Activated CD8-positive, alpha-beta T cell treated with anti-CD3 and anti-CD28 coated beads, Interleukin-2, amount 10 ng/mL, durations not matched to agents 7 days and 5 days (primary cell): ENCODE data around the gene SMIM5. TPM values are rescaled to one million over a fixed set of nuclear protein-coding genes. Genes with fewer than 3 reads are reported as not detected.

ENCODE experiments used
- ATAC-seq: fragments of 150-1000 bp; cut with Tn5 transposase; one replicate; pipeline ENCODE4 v1.10.0; 2021; ENCODE audit warnings: moderate library complexity
- CTCF ChIA-PET: fragments of 350-600 bp; sonication (Branson Sonifier 250); formaldehyde crosslinking; loops from one replicate; lab custom pipeline; 2021; ENCODE audit warnings: antibody characterized with exemption; lab: Charles Lee
- POLR2A ChIA-PET: fragments of 350-600 bp; sonication (Branson Sonifier 250); formaldehyde crosslinking; loops from one replicate; lab custom pipeline; 2021; ENCODE audit warnings: antibody characterized with exemption; lab: Charles Lee
- DNase-seq: peaks from one replicate; pipeline ENCODE4 v3.0.0-alpha.2; 2020
- H3K27ac Mint-ChIP-seq: one replicate; pipeline ENCODE4 v1.8.0; 2021; ENCODE audit warnings: mild to moderate bottlenecking, mixed read lengths
- H3K27me3 Mint-ChIP-seq: one replicate; pipeline ENCODE4 v1.8.0; 2021; ENCODE audit warnings: low read depth, mixed read lengths
- H3K36me3 Mint-ChIP-seq: one replicate; pipeline ENCODE4 v1.8.0; 2021; ENCODE audit warnings: low read depth, mixed read lengths
- H3K4me1 Mint-ChIP-seq: one replicate; pipeline ENCODE4 v1.8.0; 2021; ENCODE audit warnings: low read depth, mixed read lengths
- H3K4me3 Mint-ChIP-seq: one replicate; pipeline ENCODE4 v1.8.0; 2021; ENCODE audit warnings: mild to moderate bottlenecking, mixed read lengths
- H3K9me3 Mint-ChIP-seq: one replicate; pipeline ENCODE4 v1.8.0; 2022; ENCODE audit warnings: mixed read lengths; ENCODE audit not compliant: insufficient read depth
- total RNA-seq, 2 experiments: library from RNA; stranded (reverse); gene quantifications; one replicate each; pipeline ENCODE4 v1.2.3, GENCODE V29; 2021

SMIM5 gene
- total RNA-seq, 2 experiments from 2014 or later, result 0.31 TPM; not detected in 1

GRCh38 chr17:75604034-75604695 is 29.1 kb upstream of the SMIM5 start:
- CTCF ChIA-PET, result interaction anchor here (1.1 to 6.3 kb wide), 3 partner anchors 28 to 145 kb away, joined by 3 to 56 read pairs (median 5); partner anchors contain the start of gene SMIM5
- peaks cover 7% of the 10 kb centered on the region for H3K4me1 Mint-ChIP-seq
- no peak for DNase-seq

GRCh38 chr17:75605790-75606189 is 27.4 kb upstream of the SMIM5 start:
- ATAC-seq (no peak), DNase-seq (no peak)
- Mint-ChIP-seq H3K27me3 (no peaks in the 10 kb centered on the region), H3K27ac (no peak overlapping the region), H3K4me3 (no peak overlapping the region), H3K4me1 (peaks cover 7% of the 10 kb centered on the region), H3K36me3 (no peaks in the 10 kb centered on the region), H3K9me3 (no peaks in the 10 kb centered on the region)
- CTCF ChIA-PET, result no interaction called here
- POLR2A ChIA-PET, result no interaction called here

More at GRCh38 chr17:75604034-75604695, 29.1 kb upstream of the SMIM5 start:
- no peak overlapping the region for H3K4me3 Mint-ChIP-seq
- H3K9me3 Mint-ChIP-seq, result no peaks in the 10 kb centered on the region
- H3K27ac Mint-ChIP-seq, result no peak overlapping the region
- no peaks in the 10 kb centered on the region for H3K27me3 Mint-ChIP-seq
- POLR2A ChIA-PET, result interaction anchor here (1.0 kb wide), 1 partner anchor 20 kb away, joined by 3 read pairs; no protein-coding TSS in a partner anchor
- ATAC-seq, result no peak
- no peaks in the 10 kb centered on the region for H3K36me3 Mint-ChIP-seq

- no peaks in the 10 kb centered on the region for H3K36me3 Mint-ChIP-seq
- no peaks in the 10 kb centered on the region for H3K27me3 Mint-ChIP-seq
- DNase-seq (no peak), ATAC-seq (no peak)
- ChIA-PET CTCF (interaction anchor here (2.6 kb wide), 1 partner anchor 26 kb away, joined by 14 read pairs; the partner anchor contains the start of gene SMIM5), POLR2A (no interaction called here)
- no peak overlapping the region for H3K4me3 Mint-ChIP-seq
- no peak overlapping the region for H3K27ac Mint-ChIP-seq
- H3K9me3 Mint-ChIP-seq, result no peaks in the 10 kb centered on the region
- peaks cover 5% of the 10 kb centered on the region for H3K4me1 Mint-ChIP-seq
Measured at GRCh38 chr17:75607086-75607485, 26.1 kb upstream of the SMIM5 start.

- H3K27me3 Mint-ChIP-seq, result no peaks in the 10 kb centered on the region
- peaks cover 2% of the 10 kb centered on the region for H3K4me1 Mint-ChIP-seq
- DNase-seq, result no peak
- H3K27ac Mint-ChIP-seq, result no peak overlapping the region
- ChIA-PET POLR2A (no interaction called here), CTCF (interaction anchor here (0.6 to 4.6 kb wide), 2 partner anchors 9 to 390 kb away, joined by 3 to 21 read pairs; no protein-coding TSS in a partner anchor)
- H3K4me3 Mint-ChIP-seq, result no peak overlapping the region
- no peak for ATAC-seq
- H3K9me3 Mint-ChIP-seq, result no peaks in the 10 kb centered on the region
- no peaks in the 10 kb centered on the region for H3K36me3 Mint-ChIP-seq
Measured at GRCh38 chr17:75610103-75610984, 22.9 kb upstream of the SMIM5 start.

- peaks cover 2% of the 10 kb centered on the region for H3K4me1 Mint-ChIP-seq
- POLR2A ChIA-PET, result no interaction called here
- DNase-seq (no peak), ATAC-seq (no peak)
- CTCF ChIA-PET, result interaction anchor here (1.1 to 4.6 kb wide), 3 partner anchors 10 to 138 kb away, joined by 3 to 21 read pairs (median 6); partner anchors contain the start of gene SMIM5
- no peaks in the 10 kb centered on the region for H3K27me3 Mint-ChIP-seq
- no peak overlapping the region for H3K27ac Mint-ChIP-seq
- H3K36me3 Mint-ChIP-seq, result no peaks in the 10 kb centered on the region
- H3K4me3 Mint-ChIP-seq, result no peak overlapping the region
- H3K9me3 Mint-ChIP-seq, result no peaks in the 10 kb centered on the region
Measured at GRCh38 chr17:75611851-75612429, 21.3 kb upstream of the SMIM5 start.

GRCh38 chr17:75612906-75613626 is 20.2 kb upstream of the SMIM5 start:
- DNase-seq (no peak), ATAC-seq (no peak)
- Mint-ChIP-seq H3K36me3 (no peaks in the 10 kb centered on the region), H3K4me1 (no peaks in the 10 kb centered on the region), H3K4me3 (no peak overlapping the region), H3K27me3 (no peaks in the 10 kb centered on the region), H3K27ac (no peak overlapping the region), H3K9me3 (no peaks in the 10 kb centered on the region)
- POLR2A ChIA-PET, result interaction anchor here (0.8 kb wide), 1 partner anchor 54 kb away, joined by 3 read pairs; the partner anchor contains the start of genes RECQL5 and SAP30BP
- CTCF ChIA-PET, result interaction anchor here (2.3 to 4.6 kb wide), 2 partner anchors 11 to 20 kb away, joined by 6 to 21 read pairs; partner anchors contain the start of gene SMIM5

GRCh38 chr17:75614006-75614405 is 19.2 kb upstream of the SMIM5 start:
- Mint-ChIP-seq H3K9me3 (no peaks in the 10 kb centered on the region), H3K4me1 (no peaks in the 10 kb centered on the region), H3K27ac (no peak overlapping the region), H3K36me3 (no peaks in the 10 kb centered on the region), H3K4me3 (no peak overlapping the region), H3K27me3 (no peaks in the 10 kb centered on the region)
- CTCF ChIA-PET, result interaction anchor here (4.6 kb wide), 1 partner anchor 12 kb away, joined by 21 read pairs; no protein-coding TSS in a partner anchor
- no peak for DNase-seq
- ATAC-seq, result no peak
- POLR2A ChIA-PET, result no interaction called here

GRCh38 chr17:75614556-75615270 is 18.5 kb upstream of the SMIM5 start:
- Mint-ChIP-seq H3K36me3 (no peaks in the 10 kb centered on the region), H3K27me3 (no peaks in the 10 kb centered on the region), H3K9me3 (no peaks in the 10 kb centered on the region), H3K4me3 (no peak overlapping the region), H3K27ac (no peak overlapping the region), H3K4me1 (no peaks in the 10 kb centered on the region)
- ChIA-PET CTCF (interaction anchor here (0.6 to 4.6 kb wide), 2 partner anchors 13 to 19 kb away, joined by 3 to 21 read pairs; partner anchors contain the start of gene SMIM5), POLR2A (no interaction called here)
- DNase-seq (no peak), ATAC-seq (no peak)

GRCh38 chr17:75615301-75615700 is 17.9 kb upstream of the SMIM5 start:
- Mint-ChIP-seq H3K4me1 (no peaks in the 10 kb centered on the region), H3K9me3 (no peaks in the 10 kb centered on the region), H3K27ac (no peak overlapping the region), H3K4me3 (no peak overlapping the region), H3K36me3 (no peaks in the 10 kb centered on the region), H3K27me3 (no peaks in the 10 kb centered on the region)
- ATAC-seq, result no peak
- ChIA-PET CTCF (interaction anchor here (0.6 kb wide), 1 partner anchor 18 kb away, joined by 3 read pairs; the partner anchor contains the start of gene SMIM5), POLR2A (no interaction called here)
- DNase-seq, result no peak

- Mint-ChIP-seq H3K27ac (no peak overlapping the region), H3K9me3 (no peaks in the 10 kb centered on the region), H3K4me1 (no peaks in the 10 kb centered on the region), H3K27me3 (no peaks in the 10 kb centered on the region), H3K4me3 (no peak overlapping the region), H3K36me3 (no peaks in the 10 kb centered on the region)
- POLR2A ChIA-PET, result no interaction called here
- CTCF ChIA-PET, result interaction anchor here (1.3 to 2.3 kb wide), 4 partner anchors 16 to 137 kb away, joined by 3 to 17 read pairs (median 4); partner anchors contain the start of gene SMIM5
- DNase-seq, result no peak
- no peak for ATAC-seq
Measured at GRCh38 chr17:75616521-75617122, 16.6 kb upstream of the SMIM5 start.
